Left ventricle myocardium inferior (tissue), 1 donor: ENCODE results near the gene NEK2. TPM values are rescaled to one million over a fixed set of nuclear protein-coding genes. Genes with fewer than 3 reads are reported as not detected.

ENCODE experiments used
- DNase-seq: peaks from one replicate; pipeline ENCODE4 v3.0.0-alpha.2; 2020
- H3K27ac ChIP-seq: fragments of 200-600 bp; replicated peaks from 2 replicates; pipeline ENCODE4 v1.8.0; 2021
- H3K27me3 ChIP-seq: fragments of 200-600 bp; 2 replicates; pipeline ENCODE4 v1.8.0; 2021; ENCODE audit warnings: low read depth
- H3K36me3 ChIP-seq: fragments of 200-600 bp; 2 replicates; pipeline ENCODE4 v1.8.0; 2021
- H3K4me1 ChIP-seq: fragments of 200-600 bp; 2 replicates; pipeline ENCODE4 v1.8.0; 2021
- H3K4me3 ChIP-seq: fragments of 200-600 bp; 2 replicates; pipeline ENCODE4 v1.8.0; 2021; ENCODE audit warnings: mild to moderate bottlenecking, moderate library complexity
- H3K9me3 ChIP-seq: fragments of 200-600 bp; replicated peaks from 2 replicates; pipeline ENCODE4 v1.8.0; 2021
- CTCF ChIP-seq: fragments of 200-600 bp; IDR thresholded peaks from 2 replicates; pipeline ENCODE4 v1.8.0; 2021; ENCODE audit warnings: antibody characterized with exemption, mild to moderate bottlenecking, borderline replicate concordance
- intact Hi-C: fragments of 100-400 bp; cut with micrococcal nuclease; formaldehyde crosslinking; loops from one replicate; pipeline ENCODE4 v1.11.0; 2022
- total RNA-seq: library from RNA; stranded (reverse); fragmentation: NEBNext Ultra II Directional; extraction: Animal tissue kit (Norgen Biotek cat#: 25700); gene quantifications from one replicate; pipeline ENCODE4 v1.2.1, GENCODE V29; 2021
- donor health status: DM: no; HTN: yes; CAD: no; lungs with severe emphysema.

NEK2 gene
- total RNA-seq, 1 donor from 2014 or later: 0.19 TPM

GRCh38 chr1:211715971-211716370 lies 40.5 kb upstream of the NEK2 start:
- Histone ChIP-seq H3K27me3 (no peaks in the 10 kb centered on the region), H3K4me3 (no peak overlapping the region), H3K4me1 (peaks cover 6% of the 10 kb centered on the region), H3K9me3 (no peaks in the 10 kb centered on the region), H3K36me3 (no peaks in the 10 kb centered on the region), H3K27ac (no peak overlapping the region)
- intact Hi-C loops: no loop called here
- no peak for TF ChIP-seq CTCF
- no peak for DNase-seq

GRCh38 chr1:211714154-211714553 lies 38.7 kb upstream of the NEK2 start:
- intact Hi-C loops: no loop called here
- no peak overlapping the region for H3K4me3 ChIP-seq
- no peak for TF ChIP-seq CTCF

GRCh38 chr1:211713231-211713630 lies 37.8 kb upstream of the NEK2 start:
- Histone ChIP-seq H3K9me3 (no peaks in the 10 kb centered on the region), H3K27ac (no peak overlapping the region), H3K27me3 (no peaks in the 10 kb centered on the region), H3K36me3 (no peaks in the 10 kb centered on the region), H3K4me3 (no peak overlapping the region), H3K4me1 (peaks cover 6% of the 10 kb centered on the region)
- TF ChIP-seq CTCF: no peak
- no peak for DNase-seq
- intact Hi-C loops: no loop called here

More at GRCh38 chr1:211714154-211714553, 38.7 kb upstream of the NEK2 start:
- Histone ChIP-seq H3K36me3 (no peaks in the 10 kb centered on the region), H3K4me1 (peaks cover 6% of the 10 kb centered on the region), H3K27ac (no peak overlapping the region), H3K27me3 (no peaks in the 10 kb centered on the region), H3K9me3 (no peaks in the 10 kb centered on the region)
- DNase-seq: no peak

- no peak for TF ChIP-seq CTCF
- H3K4me3 ChIP-seq: no peak overlapping the region
- H3K27me3 ChIP-seq: no peaks in the 10 kb centered on the region
- no peaks in the 10 kb centered on the region for H3K9me3 ChIP-seq
- no peak for DNase-seq
- intact Hi-C loops: no loop called here
- H3K4me1 ChIP-seq: peaks cover 6% of the 10 kb centered on the region
- no peak overlapping the region for H3K27ac ChIP-seq
- no peaks in the 10 kb centered on the region for H3K36me3 ChIP-seq
These were observed 35.9 kb upstream of the NEK2 start for GRCh38 chr1:211711315-211711705.

GRCh38 chr1:211710566-211711314 lies 35.3 kb upstream of the NEK2 start:
- Histone ChIP-seq H3K27ac (no peak overlapping the region), H3K4me1 (peaks cover 4% of the 10 kb centered on the region), H3K36me3 (no peaks in the 10 kb centered on the region), H3K27me3 (no peaks in the 10 kb centered on the region), H3K4me3 (no peak overlapping the region), H3K9me3 (no peaks in the 10 kb centered on the region)
- no peak for DNase-seq
- intact Hi-C loops: no loop called here
- no peak for TF ChIP-seq CTCF
